GM18870 (cell line): ENCODE data around the gene RETREG2.
A peak's percentile ranks its signal among the peaks of the same experiment; 100 is the strongest.

Experiments used
- ATAC-seq: cut with Tn5 transposase; IDR thresholded peaks from one replicate; pipeline ENCODE4 v1.9.1; 2021; ENCODE audit warnings: moderate library complexity; ENCODE audit not compliant: unreplicated experiment

RETREG2 gene

GRCh38 chr2:219213486-219214071 is 35.5 kb downstream of the RETREG2 start:
- ATAC-seq: no peak

- ATAC-seq: no peak
Measured at GRCh38 chr2:219214141-219214540, 36.1 kb downstream of the RETREG2 start.

GRCh38 chr2:219214786-219215185 is 36.7 kb downstream of the RETREG2 start:
- ATAC-seq: no peak

GRCh38 chr2:219215871-219216534 is 37.9 kb downstream of the RETREG2 start:
- ATAC-seq: no peak

GRCh38 chr2:219216535-219216915 is 38.5 kb downstream of the RETREG2 start:
- no peak for ATAC-seq

- no peak for ATAC-seq
Measured at GRCh38 chr2:219218217-219218731, 40.2 kb downstream of the RETREG2 start.

- no peak for ATAC-seq
Measured at GRCh38 chr2:219218732-219219701, 40.9 kb downstream of the RETREG2 start, which contains the start of gene ABCB6. TSS of gene ABCB6 (minus strand) at chr2:219218958. CDS start at chr2:219218673, 285 bp downstream.

- no peak for ATAC-seq
Measured at GRCh38 chr2:219219784-219220532, 41.9 kb downstream of the RETREG2 start.

- ATAC-seq: no peak
Measured at GRCh38 chr2:219220652-219221402, 42.8 kb downstream of the RETREG2 start.

- no peak for ATAC-seq
Measured at GRCh38 chr2:219221957-219222518, 44.0 kb downstream of the RETREG2 start.

GRCh38 chr2:219223831-219224610 is 45.9 kb downstream of the RETREG2 start:
- no peak for ATAC-seq

- no peak for ATAC-seq
Measured at GRCh38 chr2:219225350-219225749, 47.3 kb downstream of the RETREG2 start.

GRCh38 chr2:219228041-219228910 is 50.2 kb downstream of the RETREG2 start:
- no peak for ATAC-seq

- ATAC-seq: no peak
Measured at GRCh38 chr2:219228911-219229304, 50.8 kb downstream of the RETREG2 start.

- peak; percentile 92 for ATAC-seq
Measured at GRCh38 chr2:219229305-219230058, 51.4 kb downstream of the RETREG2 start, which contains the start of the genes ANKZF1 and ATG9A. TSS of gene ANKZF1 (plus strand) at chr2:219229806. CDS start at chr2:219230258, 452 bp downstream. TSS of gene ATG9A (minus strand) at chr2:219229636. CDS start at chr2:219228024, 1,612 bp downstream.

GRCh38 chr2:219230059-219230540 is 52.0 kb downstream of the RETREG2 start:
- no peak for ATAC-seq

- ATAC-seq: no peak
Measured at GRCh38 chr2:219234331-219234730, 56.3 kb downstream of the RETREG2 start.
